HEK293 (cell line): ENCODE measurements around the gene MRPL19.

Experiments used
- AEBP2 ChIP-seq: fragments of 450-650 bp; formaldehyde crosslinking; IDR thresholded peaks from 2 replicates; pipeline ENCODE4 v1.5.1; 2016; ENCODE audit warnings: missing biosample characterization, missing genetic modification characterization, borderline replicate concordance
- BCL11A ChIP-seq: fragments of 450-650 bp; formaldehyde crosslinking; IDR thresholded peaks from 2 replicates; pipeline ENCODE4 v1.5.1; 2016; ENCODE audit warnings: low read depth, missing biosample characterization, missing genetic modification characterization
- BCL11B ChIP-seq: fragments of 450-650 bp; formaldehyde crosslinking; IDR thresholded peaks from 2 replicates; pipeline ENCODE4 v1.5.1; 2016; ENCODE audit warnings: low read depth, missing biosample characterization, missing genetic modification characterization
- CTCF ChIP-seq: fragments of 450-650 bp; formaldehyde crosslinking; IDR thresholded peaks from 2 replicates; pipeline ENCODE4 v1.5.1; 2016; ENCODE audit warnings: missing biosample characterization, missing genetic modification characterization
- ELK4 ChIP-seq: IDR thresholded peaks from 2 replicates; pipeline ENCODE4 v1.6.1; 2011; ENCODE audit warnings: mild to moderate bottlenecking, low read depth, low read length, borderline replicate concordance
- GFI1B ChIP-seq: fragments of 450-650 bp; formaldehyde crosslinking; IDR thresholded peaks from 2 replicates; pipeline ENCODE4 v1.5.1; 2016; ENCODE audit warnings: missing biosample characterization, missing genetic modification characterization
- KLF7 ChIP-seq: fragments of 450-650 bp; formaldehyde crosslinking; IDR thresholded peaks from 2 replicates; pipeline ENCODE4 v1.5.1; 2016; ENCODE audit warnings: missing biosample characterization, missing genetic modification characterization, borderline replicate concordance
- KLF9 ChIP-seq: fragments of 450-650 bp; formaldehyde crosslinking; IDR thresholded peaks from 2 replicates; pipeline ENCODE4 v1.5.1; 2016; ENCODE audit warnings: missing biosample characterization, missing genetic modification characterization, low read depth
- PBX3 ChIP-seq: sonication (generic); formaldehyde crosslinking; IDR thresholded peaks from 2 replicates; pipeline ENCODE4 v1.8.1; 2022; ENCODE audit warnings: mild to moderate bottlenecking, moderate library complexity, missing genetic modification reagents
- PRDM1 ChIP-seq: fragments of 450-650 bp; formaldehyde crosslinking; IDR thresholded peaks from 2 replicates; pipeline ENCODE4; 2016; ENCODE audit warnings: missing biosample characterization, missing genetic modification characterization
- PRDM10 ChIP-seq: fragments of 450-650 bp; formaldehyde crosslinking; IDR thresholded peaks from 2 replicates; pipeline ENCODE4 v1.5.1; 2016; ENCODE audit warnings: missing biosample characterization, missing genetic modification characterization
- SP2 ChIP-seq: fragments of 450-650 bp; formaldehyde crosslinking; IDR thresholded peaks from 2 replicates; pipeline ENCODE4 v1.5.1; 2016; ENCODE audit warnings: missing biosample characterization, missing genetic modification characterization
- WT1 ChIP-seq: fragments of 450-650 bp; formaldehyde crosslinking; IDR thresholded peaks from 2 replicates; pipeline ENCODE4 v1.5.1; 2016; ENCODE audit warnings: missing biosample characterization, missing genetic modification characterization
- YY1 ChIP-seq: fragments of 450-650 bp; formaldehyde crosslinking; IDR thresholded peaks from 2 replicates; pipeline ENCODE4 v1.5.1; 2018; ENCODE audit warnings: missing biosample characterization, missing genetic modification characterization
- ZBTB11 ChIP-seq: fragments of 450-650 bp; formaldehyde crosslinking; conservative IDR thresholded peaks from 2 replicates; pipeline ENCODE4 v1.5.1; 2016; ENCODE audit warnings: low read depth, missing biosample characterization, missing genetic modification characterization
- ZNF211 ChIP-seq: fragments of 450-650 bp; formaldehyde crosslinking; IDR thresholded peaks from 2 replicates; pipeline ENCODE4 v1.5.1; 2016; ENCODE audit warnings: low read depth, missing biosample characterization, missing genetic modification characterization
- ZNF324 ChIP-seq: fragments of 450-650 bp; formaldehyde crosslinking; IDR thresholded peaks from 2 replicates; pipeline ENCODE4 v1.5.1; 2016; ENCODE audit warnings: missing biosample characterization, missing genetic modification characterization
- ZNF391 ChIP-seq: fragments of 450-650 bp; formaldehyde crosslinking; IDR thresholded peaks from 2 replicates; pipeline ENCODE4 v1.5.1; 2016; ENCODE audit warnings: low read depth, missing biosample characterization, missing genetic modification characterization, borderline replicate concordance
- ZNF501 ChIP-seq: fragments of 450-650 bp; formaldehyde crosslinking; IDR thresholded peaks from 2 replicates; pipeline ENCODE4 v1.5.1; 2016; ENCODE audit warnings: missing biosample characterization, missing genetic modification characterization
- ZNF571 ChIP-seq: fragments of 450-650 bp; formaldehyde crosslinking; IDR thresholded peaks from 2 replicates; pipeline ENCODE4 v1.5.0; 2017; ENCODE audit warnings: missing biosample characterization, missing genetic modification characterization
- ZNF585B ChIP-seq: fragments of 450-650 bp; formaldehyde crosslinking; IDR thresholded peaks from 2 replicates; pipeline ENCODE4 v1.5.1; 2016; ENCODE audit warnings: missing biosample characterization, missing genetic modification characterization
- ZNF626 ChIP-seq: fragments of 450-650 bp; sonication (Bioruptor Pico); formaldehyde crosslinking; IDR thresholded peaks from 2 replicates; pipeline ENCODE4 v1.5.1; 2018; ENCODE audit warnings: missing biosample characterization, missing genetic modification characterization, inconsistent platforms
- ZNF707 ChIP-seq: fragments of 450-650 bp; formaldehyde crosslinking; IDR thresholded peaks from 2 replicates; pipeline ENCODE4 v1.5.1; 2016; ENCODE audit warnings: missing biosample characterization, missing genetic modification characterization
- ZNF777 ChIP-seq: fragments of 450-650 bp; formaldehyde crosslinking; IDR thresholded peaks from 2 replicates; pipeline ENCODE4 v1.5.1; 2017; ENCODE audit warnings: missing biosample characterization, missing genetic modification characterization, borderline replicate concordance
- ZSCAN16 ChIP-seq: fragments of 450-650 bp; formaldehyde crosslinking; IDR thresholded peaks from 2 replicates; pipeline ENCODE4 v1.5.1; 2016; ENCODE audit warnings: missing biosample characterization, missing genetic modification characterization
- ZSCAN30 ChIP-seq: fragments of 450-650 bp; IDR thresholded peaks from 2 replicates; pipeline ENCODE4 v1.5.1; 2018; ENCODE audit warnings: missing biosample characterization, mild to moderate bottlenecking, missing genetic modification characterization, moderate library complexity

Gene MRPL19

GRCh38 chr2:75646583-75647425 lies at the start of gene MRPL19 (continued):
- TF ChIP-seq BCL11A (tag by site-specific recombination), result no peak
- no peak for TF ChIP-seq ZNF585B
- TF ChIP-seq PBX3, result no peak; the same call in 1 of the 2 replicates
- TF ChIP-seq KLF9 (tag by site-specific recombination), result no peak
- TF ChIP-seq CTCF, result no peak
- TF ChIP-seq SP2 (tag by site-specific recombination), result no peak
- no peak for TF ChIP-seq ZNF324 (tag by site-specific recombination)
- TF ChIP-seq ZNF391 (tag by site-specific recombination), result 0 out of 2 replicates have a peak, but pooled peaks have one; percentile 17
- TF ChIP-seq ZNF707 (tag by site-specific recombination), result no peak
- TF ChIP-seq PRDM1 (tag by site-specific recombination), result 0 out of 2 replicates have a peak, but pooled peaks have one; percentile 33
- TF ChIP-seq ELK4, result no peak
- TF ChIP-seq ZNF571 (tag by site-specific recombination), result no peak
- peak; percentile 71; the same call in 1 of the 2 replicates for TF ChIP-seq ZNF777 (tag by site-specific recombination)
- no peak for TF ChIP-seq ZSCAN16 (tag by site-specific recombination)
- TF ChIP-seq ZNF211 (tag by site-specific recombination), result no peak
- peak; percentile 93 for TF ChIP-seq YY1 (tag by site-specific recombination)
- no peak for TF ChIP-seq KLF7 (tag by site-specific recombination)
- TF ChIP-seq AEBP2 (tag by site-specific recombination), result no peak
- no peak for TF ChIP-seq ZNF626
- TF ChIP-seq ZBTB11 (tag by site-specific recombination), result peak; percentile 86
- no peak for TF ChIP-seq BCL11B (tag by site-specific recombination)
- no peak for TF ChIP-seq WT1 (tag by site-specific recombination)
- no peak for TF ChIP-seq GFI1B (tag by site-specific recombination)
- TF ChIP-seq ZSCAN30 (tag by site-specific recombination), result 0 out of 2 replicates have a peak, but pooled peaks have one; percentile 23
- TF ChIP-seq PRDM10 (tag by site-specific recombination), result peak; percentile 85
- TF ChIP-seq ZNF501 (tag by site-specific recombination), result peak; percentile 44; the same call in 1 of the 2 replicates
